Amygdala (tissue), 56 donors: Measurements from ENCODE around the gene MCOLN3.
"Not testable (repeated sequence)": the region's sequence is repeated elsewhere in the genome, so short reads cannot be mapped to it uniquely, and the experiment has no call there.

Source experiments
- DNase-seq, 56 donors: peaks; one replicate each; lab custom pipeline; 2025; lab: John Stamatoyannopoulos, UW

The MCOLN3 gene

DNA sequence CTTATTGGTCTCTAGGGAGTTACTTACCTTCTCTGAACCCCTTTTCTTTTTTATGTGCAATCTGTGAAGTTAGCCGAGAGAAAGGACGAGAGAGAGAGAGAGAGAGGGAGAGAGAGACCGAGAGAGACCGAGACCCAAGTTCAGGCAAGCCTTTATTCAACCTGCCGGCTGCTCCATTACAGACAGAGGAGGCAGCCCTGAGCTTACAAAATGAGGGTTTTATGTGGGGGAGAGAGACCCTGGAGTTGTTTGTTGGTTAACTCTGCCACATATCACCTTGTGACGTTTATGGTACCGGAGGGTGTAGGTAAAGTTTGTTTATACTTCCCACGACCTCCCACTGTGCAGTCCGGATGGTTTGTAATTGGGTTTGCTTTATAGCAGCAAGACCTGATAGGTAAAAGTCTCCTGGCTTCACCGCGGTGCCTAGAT lies 1.5 kb upstream of the MCOLN3 start:
- DNase-seq, result no peak

DNA sequence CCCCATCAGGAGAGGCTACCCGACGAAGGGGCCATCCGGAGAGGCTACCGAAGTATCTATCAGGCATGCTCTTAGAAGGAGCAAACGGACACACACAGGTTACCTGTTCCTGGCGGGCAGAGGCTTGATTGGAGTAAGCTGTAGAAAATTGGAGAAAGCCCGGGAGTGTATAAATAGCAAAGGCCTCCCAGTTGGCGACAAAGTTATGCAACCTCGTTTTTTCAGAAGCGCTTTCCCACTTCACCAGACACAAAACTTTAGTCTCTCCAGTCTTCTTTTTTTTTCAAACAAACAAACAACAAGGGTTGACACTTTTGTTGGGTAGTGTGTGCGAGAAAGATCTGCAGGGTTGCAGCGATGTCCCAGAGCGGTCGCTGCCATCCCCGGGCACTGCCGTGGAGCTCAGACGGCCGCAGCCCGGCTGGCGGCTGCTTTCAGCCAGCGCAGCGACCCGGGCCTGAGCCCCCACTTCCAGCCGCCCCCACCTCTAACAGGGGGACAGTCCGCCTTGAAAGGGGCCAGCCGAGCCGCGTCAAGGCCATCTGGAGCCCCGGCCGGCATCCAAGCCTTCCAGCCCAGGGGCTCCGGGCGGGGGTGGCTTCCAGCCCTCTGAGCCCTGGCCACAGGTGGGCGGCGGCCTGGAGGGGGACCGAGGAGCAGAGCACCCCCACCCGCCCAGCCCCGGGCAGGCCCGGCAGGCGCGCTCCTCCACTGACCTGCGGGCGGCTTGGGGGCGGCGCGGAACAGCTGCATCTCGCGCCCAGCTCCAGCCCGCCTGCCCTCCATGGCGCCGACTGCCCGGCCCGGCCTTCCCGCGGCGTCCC lies 616 bp downstream of the MCOLN3 start:
- DNase-seq, result peak in 1 of 56 donors; percentile 4

DNA sequence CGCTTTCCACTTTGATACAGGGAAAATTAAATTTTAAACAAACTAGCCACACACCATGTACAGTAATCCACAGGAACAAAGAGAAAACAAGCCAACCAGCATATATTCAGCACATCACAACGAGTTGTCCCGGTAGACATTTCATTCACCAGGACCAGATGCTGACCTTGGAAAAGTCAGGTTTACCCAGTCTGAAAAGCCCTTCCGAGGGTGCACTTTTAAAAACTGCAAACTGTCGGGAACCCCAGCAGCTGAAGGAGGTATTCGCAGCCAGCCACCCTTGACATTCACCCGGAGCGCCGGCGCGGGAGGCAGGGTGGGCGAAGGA lies 1.2 kb downstream of the MCOLN3 start:
- DNase-seq, result no peak

DNA sequence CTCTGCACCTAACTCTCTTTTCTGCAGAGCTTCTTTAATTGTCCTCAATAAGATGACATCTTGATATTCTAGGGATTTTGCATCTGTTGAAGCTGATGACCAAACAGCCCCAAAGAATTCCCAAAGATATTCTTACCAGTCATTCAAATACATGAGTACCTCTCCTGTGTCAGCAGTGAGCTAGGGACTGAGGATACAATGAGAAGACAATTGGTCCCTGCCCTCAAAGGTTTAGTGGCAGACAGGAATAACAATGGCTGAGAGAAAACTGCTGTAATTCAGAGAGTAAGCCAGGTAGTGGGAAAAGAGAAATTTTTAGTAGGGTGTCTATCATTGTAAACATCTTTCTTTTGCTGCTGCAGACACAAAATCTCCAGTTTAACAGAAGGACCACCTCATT lies 5.9 kb downstream of the MCOLN3 start:
- no peak for DNase-seq

DNA sequence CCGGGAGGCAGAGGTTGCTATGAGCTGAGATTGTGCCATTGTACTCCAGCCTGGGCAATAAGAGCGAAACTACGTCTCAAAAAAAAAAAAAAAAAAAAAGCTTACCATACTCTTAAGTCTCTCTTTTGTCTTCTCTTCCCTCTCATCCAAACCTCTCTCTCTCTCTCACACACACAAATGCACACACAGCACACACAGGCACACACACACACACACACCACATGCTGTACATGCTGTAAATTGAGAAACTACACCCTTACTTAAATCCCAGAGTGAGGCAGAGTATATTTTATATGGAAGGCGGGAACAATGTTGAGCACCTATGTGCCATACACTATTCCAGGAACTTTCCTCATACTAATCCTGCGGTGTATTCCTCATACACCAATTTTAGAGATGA lies 6.5 kb downstream of the MCOLN3 start:
- DNase-seq, result no peak

DNA sequence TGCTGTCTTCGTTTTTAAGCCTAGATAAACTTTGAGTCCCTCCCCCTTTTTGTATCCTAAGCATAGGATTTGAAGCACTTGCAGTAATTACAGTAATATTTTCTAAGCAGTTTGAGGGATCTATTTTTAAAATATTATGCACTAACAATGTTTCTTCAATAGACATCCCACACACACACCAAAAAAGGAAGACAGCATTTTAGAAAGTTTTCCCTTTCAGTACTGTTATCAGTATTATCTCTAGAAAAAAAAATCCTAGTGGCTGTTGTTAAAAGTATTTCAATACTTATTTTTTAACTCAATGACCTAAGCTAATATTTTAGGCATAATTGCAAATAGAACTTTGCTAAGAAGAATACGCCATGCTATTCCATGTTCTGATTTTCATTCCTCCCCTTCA lies 15.1 kb downstream of the MCOLN3 start:
- no peak for DNase-seq

DNA sequence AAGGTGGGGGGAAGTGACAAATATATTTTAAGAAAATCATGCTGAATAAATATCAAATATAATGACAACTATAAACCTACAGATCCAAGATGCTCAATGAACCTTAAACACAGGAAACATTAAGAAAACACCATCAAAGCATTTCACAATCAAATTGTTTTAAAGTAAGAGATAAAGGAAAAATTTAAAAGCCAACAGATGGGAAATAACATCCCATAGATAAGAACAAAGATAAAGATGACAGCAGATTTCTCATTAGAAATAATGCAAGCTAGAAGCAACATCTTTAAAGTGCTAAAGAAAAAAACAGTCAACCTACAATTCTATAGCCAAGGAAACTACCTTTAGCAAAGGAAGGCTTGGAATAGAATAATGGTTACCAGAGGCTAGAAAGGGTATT lies 17.8 kb downstream of the MCOLN3 start:
- no peak for DNase-seq

DNA sequence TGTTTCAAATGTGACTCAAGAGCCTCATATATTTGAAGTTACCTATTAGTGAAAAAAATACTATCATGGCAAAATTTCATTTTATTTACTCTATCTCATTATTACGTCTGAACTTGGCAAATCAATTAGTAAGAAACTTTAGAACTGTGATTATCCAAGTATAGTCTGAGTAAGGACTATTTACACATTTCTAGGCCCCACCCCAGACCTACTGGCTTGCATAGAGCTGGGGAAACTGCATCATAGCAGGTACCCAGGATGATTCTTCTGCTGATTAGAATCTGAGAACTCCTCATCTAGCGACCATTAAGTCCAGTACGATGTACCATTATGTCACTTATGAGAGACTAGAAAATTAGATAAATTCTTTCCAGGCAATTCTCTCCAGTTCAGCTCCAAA lies 20.1 kb downstream of the MCOLN3 start:
- no peak for DNase-seq

DNA sequence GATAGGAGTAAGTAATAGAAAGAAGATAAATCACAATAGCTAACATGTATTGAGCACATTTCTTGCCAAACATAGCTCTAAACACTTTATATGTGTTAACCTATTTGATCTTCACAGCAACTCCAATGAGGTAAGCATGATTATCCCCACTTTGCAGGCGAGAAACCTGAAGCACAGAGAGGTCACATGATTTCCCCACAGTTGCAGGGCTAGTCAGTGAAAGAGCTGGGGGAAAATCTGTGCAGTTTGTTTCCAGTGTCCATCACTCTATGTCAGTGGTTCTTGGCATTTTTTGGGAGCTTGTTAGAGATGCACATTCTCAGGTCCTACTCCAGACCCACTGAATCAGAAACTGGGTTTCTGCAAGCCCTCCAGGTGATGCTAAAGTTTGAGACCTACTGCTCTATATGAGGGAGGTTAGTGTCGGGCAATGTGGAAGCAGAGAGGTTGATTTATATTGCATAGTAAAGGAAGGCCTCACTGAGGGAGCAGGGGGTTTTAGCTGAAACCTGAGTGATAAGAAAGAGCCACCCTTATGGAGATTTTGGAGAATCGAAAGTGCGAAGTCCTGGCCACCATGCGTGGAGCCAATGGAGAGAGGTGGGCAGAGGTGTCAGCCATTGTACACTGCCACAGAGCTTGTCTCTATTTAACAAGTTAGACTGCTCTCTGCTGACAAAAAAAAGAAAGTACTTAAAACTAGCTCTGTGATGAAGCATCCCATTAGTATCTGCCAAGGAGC lies 20.9 kb downstream of the MCOLN3 start:
- DNase-seq, result no peak

DNA sequence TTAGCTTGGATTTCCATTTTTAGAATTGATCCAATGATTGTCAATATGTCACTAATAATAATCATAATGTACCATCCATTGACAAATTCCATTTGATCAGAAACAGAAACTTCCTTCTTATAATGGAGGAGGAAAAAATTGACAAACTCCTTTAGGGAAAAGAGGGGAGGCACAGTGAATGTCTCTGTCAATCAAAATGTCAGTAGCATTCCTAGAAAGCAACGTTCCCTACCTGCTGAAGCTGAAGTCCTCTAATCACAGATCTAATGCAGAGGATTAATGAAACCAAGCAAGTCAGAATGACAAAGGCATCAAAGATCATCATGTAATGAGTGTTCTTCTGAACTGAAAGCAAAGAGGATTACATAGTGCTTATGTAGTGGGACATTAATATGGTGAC lies 22.4 kb downstream of the MCOLN3 start:
- no peak for DNase-seq

DNA sequence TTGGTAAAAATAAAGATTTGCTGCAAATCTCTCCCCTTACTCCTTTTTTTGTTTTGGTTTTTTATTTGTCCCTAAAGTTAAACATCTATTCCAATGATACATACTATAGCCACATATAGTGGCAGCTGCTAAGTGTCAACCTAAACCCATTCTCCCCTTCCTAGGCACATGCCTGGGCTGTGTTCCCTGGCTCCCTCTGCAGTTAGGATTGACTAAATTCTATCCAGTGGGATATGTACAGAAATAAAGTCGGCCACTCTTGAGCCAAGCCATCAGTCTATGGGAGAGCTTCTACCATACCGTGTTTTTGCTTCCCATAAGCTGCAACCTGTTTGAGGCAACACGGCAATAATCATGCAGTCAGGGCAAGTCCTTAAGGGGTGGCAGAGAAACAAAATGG lies 23.6 kb downstream of the MCOLN3 start:
- DNase-seq, result no peak

DNA sequence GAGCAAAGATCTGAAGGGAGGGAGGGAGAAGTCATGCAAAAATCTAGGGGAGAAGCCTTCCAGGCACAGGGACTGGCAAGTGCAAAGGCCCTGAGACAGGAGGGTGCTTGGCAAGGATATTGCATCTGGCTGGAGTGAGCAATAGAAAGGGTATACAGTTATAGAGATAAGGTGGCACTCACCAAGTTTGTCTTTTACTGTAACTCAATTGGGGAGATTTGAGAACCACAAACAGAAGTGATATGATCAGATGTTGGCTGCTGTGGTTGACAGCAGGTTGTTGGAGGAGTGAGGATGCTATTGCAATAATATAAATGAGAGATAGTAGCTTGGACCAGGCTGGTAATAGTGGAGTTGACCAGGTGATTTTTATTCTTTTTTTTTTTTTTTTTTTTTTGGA lies 25.6 kb downstream of the MCOLN3 start:
- DNase-seq, result no peak

DNA sequence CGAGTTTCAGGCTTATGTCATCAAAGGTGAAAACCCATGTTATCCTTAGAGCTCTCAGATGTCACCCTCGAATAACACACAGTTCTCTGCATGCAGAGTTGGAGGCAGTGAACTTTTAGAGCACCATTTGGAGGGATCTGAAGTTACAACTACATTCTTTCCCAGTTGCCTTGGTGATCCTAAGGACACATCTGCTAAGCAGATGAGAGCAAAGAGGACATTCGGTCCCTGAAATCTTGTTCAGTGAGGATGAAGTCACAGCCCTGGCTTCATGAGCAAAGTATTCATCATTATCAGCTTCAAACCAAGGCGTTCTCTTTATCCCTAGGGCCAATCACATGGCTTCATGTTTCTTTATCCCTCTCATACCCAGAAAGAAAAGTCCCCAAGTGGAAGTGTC lies 28.3 kb downstream of the MCOLN3 start:
- no peak for DNase-seq

DNA sequence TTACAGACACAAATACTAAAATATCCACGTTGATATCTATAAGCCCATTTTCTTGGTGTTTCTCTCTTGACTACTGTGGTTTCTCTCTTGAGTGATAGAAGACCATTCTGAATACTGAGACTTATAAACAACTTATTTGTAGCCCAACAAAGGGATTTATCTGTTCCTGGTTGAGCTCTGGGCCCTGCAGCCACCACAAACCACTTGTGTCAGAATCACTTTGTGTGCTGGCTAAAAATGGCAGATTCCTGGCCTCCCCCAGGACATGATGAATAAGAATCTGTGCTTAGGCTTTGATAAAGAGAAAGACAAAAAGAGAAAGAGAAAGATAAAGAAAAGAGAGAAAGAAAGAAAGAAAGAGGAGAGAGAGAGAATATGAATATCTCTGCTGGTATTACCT lies 32.5 kb downstream of the MCOLN3 start:
- no peak for DNase-seq

DNA sequence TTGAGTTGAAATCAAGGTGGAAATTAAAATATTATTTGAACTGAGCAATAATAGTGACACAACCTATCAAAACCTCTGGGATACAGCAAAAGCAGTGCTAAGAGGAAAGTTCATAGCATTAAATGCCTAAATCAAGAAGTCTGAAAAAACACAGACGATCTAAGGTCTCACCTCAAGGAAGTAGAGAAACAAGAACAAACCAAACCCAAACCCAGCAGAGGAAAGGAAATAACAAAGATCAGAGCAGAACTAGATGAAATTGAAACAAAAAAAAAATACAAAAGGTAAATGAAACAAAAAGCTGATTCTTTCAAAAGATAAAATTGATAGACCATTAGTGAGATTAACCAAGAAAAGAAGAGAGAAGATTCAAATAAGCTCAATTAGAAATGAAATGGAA lies 42.7 kb downstream of the MCOLN3 start:
- not testable (repeated sequence) for DNase-seq

DNA sequence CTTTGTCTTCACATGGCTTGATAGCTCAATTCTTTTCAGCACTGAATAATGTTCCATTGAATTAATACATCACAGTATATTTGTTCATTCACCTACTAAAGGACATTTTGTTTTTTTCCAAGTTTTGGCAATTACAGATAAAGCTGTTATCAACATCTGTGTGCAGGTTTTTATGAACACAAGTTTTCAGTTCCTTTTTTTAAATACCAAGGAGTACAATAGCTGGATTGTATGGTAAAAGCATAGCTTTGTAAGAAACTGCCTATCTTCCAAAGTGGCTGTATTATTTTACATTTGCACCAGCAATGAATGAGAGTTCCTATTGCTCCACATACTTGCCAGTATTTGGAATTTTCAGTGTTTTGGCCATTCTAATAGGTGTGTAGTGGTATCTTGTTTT lies 46.6 kb downstream of the MCOLN3 start:
- no peak for DNase-seq

DNA sequence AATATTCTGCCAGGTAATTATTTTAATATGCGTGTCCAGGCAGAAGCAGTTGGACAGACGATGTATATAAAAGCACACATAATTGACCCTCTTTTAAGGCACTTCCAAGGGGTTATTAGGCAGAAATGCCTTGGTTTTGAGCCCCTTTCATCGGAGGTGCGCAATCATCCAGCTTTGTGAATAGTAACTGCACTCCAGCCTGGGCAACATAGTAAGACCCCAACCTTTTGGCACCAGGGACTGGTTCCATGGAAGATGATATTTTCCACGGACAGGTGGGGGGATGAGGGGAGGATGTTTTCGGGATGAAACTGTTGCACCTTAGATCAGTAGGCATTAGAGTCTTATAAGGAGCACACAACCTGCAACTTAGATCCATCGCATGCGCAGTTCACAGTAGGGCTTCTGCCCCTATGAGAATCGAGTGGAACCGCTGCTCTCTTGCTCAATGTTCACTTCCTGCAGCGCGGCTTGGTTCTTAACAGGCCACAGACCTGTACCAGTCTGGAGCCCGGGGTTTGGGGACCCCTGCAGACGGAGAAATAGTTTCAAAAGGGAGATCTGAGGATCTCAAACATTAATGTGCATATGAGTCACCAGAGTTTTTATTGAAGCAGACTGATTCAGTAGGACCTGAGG lies 49.5 kb downstream of the MCOLN3 start:
- DNase-seq, result no peak

DNA sequence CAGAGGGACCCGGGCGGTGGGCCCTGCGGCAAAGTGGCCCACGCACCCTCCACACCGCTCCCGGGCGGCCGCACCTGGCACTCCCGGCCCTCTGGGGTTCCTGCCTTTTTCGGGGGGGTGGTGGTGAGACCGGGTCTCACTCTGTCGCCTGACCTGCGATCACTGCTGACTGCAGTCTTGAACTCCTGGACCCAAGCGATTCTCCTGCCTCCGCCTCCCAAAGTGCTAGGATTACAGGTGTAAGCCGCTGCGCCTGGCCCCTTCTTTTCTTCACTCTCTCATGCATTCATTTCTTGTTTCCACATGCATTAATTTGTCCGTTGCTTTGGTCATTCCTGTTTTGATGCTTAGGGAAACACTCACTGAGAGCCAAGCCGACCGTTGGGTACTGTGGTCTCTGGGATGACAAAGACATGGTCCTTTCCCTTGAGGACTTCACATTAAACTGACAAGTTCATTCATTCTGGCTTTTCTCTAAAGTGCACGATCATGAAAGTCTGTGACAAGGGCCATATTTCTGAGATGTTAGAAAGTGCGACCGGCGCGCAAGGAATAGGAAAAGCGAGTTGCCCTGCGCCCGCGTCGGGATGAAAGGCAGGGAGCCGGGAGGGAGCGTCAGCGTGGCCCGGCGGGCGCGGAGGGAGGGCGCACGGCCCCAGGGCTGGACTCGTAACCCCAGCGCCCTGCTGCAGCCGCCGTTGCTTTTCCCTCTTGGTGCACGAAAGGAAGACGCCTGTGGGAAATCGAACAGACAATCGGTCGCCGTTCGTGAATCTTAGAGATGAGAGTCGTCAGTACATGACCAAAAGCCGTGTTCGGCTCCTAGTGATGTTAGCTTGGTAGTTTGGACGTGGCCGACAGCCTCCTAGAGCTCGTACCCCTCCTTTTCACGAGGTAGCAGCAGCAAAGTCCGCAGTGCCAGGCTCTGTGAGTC lies 50.4 kb downstream of the MCOLN3 start:
- peak in 2 of 56 donors; percentile 3 to 7 for DNase-seq

DNA sequence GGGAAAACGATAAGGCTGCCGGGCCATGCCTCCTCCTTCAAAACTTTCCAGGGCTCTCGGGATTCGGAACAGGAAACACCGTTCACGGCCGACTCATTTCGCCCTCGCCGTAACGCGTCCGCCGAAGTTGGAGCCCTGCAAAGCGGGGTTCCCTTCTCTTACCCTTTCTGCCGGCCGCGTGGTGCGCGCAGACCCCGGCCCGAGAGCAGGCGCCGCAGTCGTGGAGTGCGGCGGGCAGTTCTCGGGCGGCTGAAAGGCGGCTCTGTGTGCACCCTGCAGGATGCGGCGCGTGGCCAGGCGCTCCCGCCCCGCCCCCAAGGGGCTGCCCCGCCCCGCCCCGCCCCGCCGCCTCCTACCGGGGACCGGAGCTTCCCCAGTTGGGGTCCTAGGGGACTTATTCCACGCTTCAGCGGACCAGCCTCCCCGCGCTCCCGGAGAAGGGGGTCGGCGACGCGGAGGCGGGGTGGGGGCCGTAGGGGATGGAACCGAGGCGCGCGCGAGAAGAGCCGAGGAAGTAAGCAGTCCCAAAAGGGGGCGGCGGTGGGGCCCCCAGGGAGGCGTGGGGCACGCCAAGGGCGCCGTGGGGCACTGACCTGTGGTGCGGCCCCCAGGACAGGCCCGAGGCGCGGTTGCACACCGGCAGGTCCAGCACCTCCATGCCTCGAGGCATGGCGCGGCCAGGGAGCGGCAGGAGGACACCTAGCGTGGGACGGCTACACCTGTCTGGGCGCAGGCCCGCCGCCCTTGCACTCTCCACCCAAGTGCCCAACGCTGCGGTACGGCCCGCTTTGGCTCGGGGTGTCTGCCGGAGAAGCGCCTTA lies 51.2 kb downstream of the MCOLN3 start, which contains the start of gene MCOLN2:
Gene MCOLN2, minus strand, starts transcription at position 268 of the 821 bp plus-strand sequence. Its CDS starts 241 bp downstream, at position 27.
- peak in 15 of 56 donors; percentile 3 to 62 (median 14) for DNase-seq
